Common myeloid progenitor, CD34-positive (primary cell): ENCODE measurements around the gene STK17B.
"Not testable (repeated sequence)": the region's sequence is repeated elsewhere in the genome, so short reads cannot be mapped to it uniquely, and the experiment has no call there.

Experiments used
- CTCF ChIA-PET: fragments of 350-600 bp; sonication (Branson Sonifier 250); formaldehyde crosslinking; loops from one replicate; lab custom pipeline; 2021; ENCODE audit warnings: antibody characterized with exemption; lab: Charles Lee
- POLR2A ChIA-PET: fragments of 350-600 bp; sonication (Branson Sonifier 250); formaldehyde crosslinking; loops from one replicate; lab custom pipeline; 2021; ENCODE audit warnings: antibody characterized with exemption; lab: Charles Lee
- DNase-seq, 3 donors: peaks; one replicate each; pipeline versions ENCODE4 v3.0.0 to v3.0.0-alpha.2; 2013
- H3K27ac ChIP-seq, 2 experiments: 1 replicate in 1 of 2; 2 replicates in 1 of 2; pipeline ENCODE4 v1.7.0; 2013; ENCODE audit warnings: inconsistent platforms in 2 of 2, low read length in 2 of 2, mild to moderate bottlenecking in 2 of 2, low read depth in 1 of 2, moderate library complexity in 1 of 2; ENCODE audit not compliant: severe bottlenecking in 2 of 2, insufficient read depth in 1 of 2, poor library complexity in 1 of 2
- H3K27me3 ChIP-seq, 5 experiments: replicated peaks in 2 of 5; 1 replicate in 3 of 5; 2 replicates in 2 of 5; pipeline versions ENCODE4 v1.6.1 to v1.7.0; 2013; ENCODE audit warnings: low read length in 4 of 5, mild to moderate bottlenecking in 2 of 5, moderate library complexity in 2 of 5, inconsistent platforms in 1 of 5; ENCODE audit not compliant: insufficient read depth in 5 of 5, control insufficient read depth in 4 of 5
- H3K36me3 ChIP-seq, 4 experiments: 1 replicate in 2 of 4; 2 replicates in 2 of 4; pipeline versions ENCODE4 v1.6.1 to v1.7.0; 2013; ENCODE audit warnings: low read length in 3 of 4, control low read depth in 1 of 4, mild to moderate bottlenecking in 1 of 4; ENCODE audit not compliant: control insufficient read depth in 4 of 4, insufficient read depth in 4 of 4
- H3K4me1 ChIP-seq, 4 experiments: 1 replicate in 3 of 4; 2 replicates in 1 of 4; pipeline versions ENCODE4 v1.6.1 to v1.7.1; 2013; ENCODE audit warnings: low read length in 3 of 4, mild to moderate bottlenecking in 3 of 4, control low read depth in 1 of 4, inconsistent platforms in 1 of 4, moderate library complexity in 1 of 4; ENCODE audit not compliant: control insufficient read depth in 4 of 4, insufficient read depth in 4 of 4; ENCODE audit errors: control extremely low read depth in 1 of 4
- H3K4me3 ChIP-seq, 7 experiments: 1 replicate in 4 of 7; 2 replicates in 3 of 7; pipeline versions ENCODE4 v1.5.1 to v1.7.0; 2013; ENCODE audit warnings: mild to moderate bottlenecking in 7 of 7, low read length in 6 of 7, moderate library complexity in 6 of 7, inconsistent platforms in 2 of 7, low read depth in 2 of 7, control low read depth in 1 of 7; ENCODE audit not compliant: insufficient read depth in 4 of 7, control insufficient read depth in 1 of 7; ENCODE audit errors: extremely low read depth in 1 of 7
- H3K9me3 ChIP-seq, 5 experiments: 1 replicate in 4 of 5; 2 replicates in 1 of 5; pipeline versions ENCODE4 v1.6.1 to v1.7.1; 2013; ENCODE audit warnings: low read length in 4 of 5, mild to moderate bottlenecking in 2 of 5, inconsistent platforms in 1 of 5, low read depth in 1 of 5, moderate library complexity in 1 of 5; ENCODE audit not compliant: control insufficient read depth in 4 of 5, insufficient read depth in 2 of 5; ENCODE audit errors: control extremely low read depth in 1 of 5
- WGBS: methylation state at CpG from one replicate; pipeline ENCODE4 v1.1.5; 2013; ENCODE audit not compliant: insufficient coverage; 5-methylcytosine and 5-hydroxymethylcytosine counted together

STK17B gene

GRCh38 chr2:196101325-196101991 lies 69.9 kb downstream of the STK17B start:
- H3K27ac ChIP-seq = no peak overlapping the region
- H3K36me3 ChIP-seq = no peaks in the 10 kb centered on the region
- H3K4me3 ChIP-seq = no peak overlapping the region
- H3K27me3 ChIP-seq = no peaks in the 10 kb centered on the region
- DNase-seq = peak; percentile 27 to 78 (median 64)
- H3K9me3 ChIP-seq = no peaks in the 10 kb centered on the region
- 44% methylated on average over 3 of the region's 6 CpGs for WGBS
- POLR2A ChIA-PET = no interaction called here
- H3K4me1 ChIP-seq = peaks cover 2 to 32% (median 19%) of the 10 kb centered on the region in 4 experiments
- CTCF ChIA-PET = interaction anchor here (1.0 to 1.3 kb wide), 4 partner anchors 18 to 158 kb away, joined by 3 to 4 read pairs (median 4); no protein-coding TSS in a partner anchor

GRCh38 chr2:196099916-196100315 lies 71.5 kb downstream of the STK17B start:
- WGBS = 87% methylated on average over 3 of the region's 3 CpGs
- Histone ChIP-seq H3K27me3 (no peaks in the 10 kb centered on the region), H3K4me1 (peaks cover 0 to 17% (median 9%) of the 10 kb centered on the region in 4 experiments), H3K9me3 (no peaks in the 10 kb centered on the region), H3K36me3 (no peaks in the 10 kb centered on the region), H3K4me3 (no peak overlapping the region), H3K27ac (no peak overlapping the region)
- CTCF ChIA-PET = interaction anchor here (1.3 kb wide), 1 partner anchor 160 kb away, joined by 4 read pairs; no protein-coding TSS in a partner anchor
- DNase-seq = peak in 1 of 3 donors; percentile 14
- POLR2A ChIA-PET = no interaction called here

GRCh38 chr2:196097864-196098660 lies 73.3 kb downstream of the STK17B start:
- Histone ChIP-seq H3K9me3 (no peaks in the 10 kb centered on the region), H3K27me3 (no peaks in the 10 kb centered on the region), H3K4me1 (peaks cover 0 to 17% (median 8%) of the 10 kb centered on the region in 4 experiments), H3K27ac (no peak overlapping the region), H3K4me3 (no peak overlapping the region), H3K36me3 (no peaks in the 10 kb centered on the region)
- DNase-seq = peak in 1 of 3 donors; percentile 20
- 100% methylated on average over 2 of the region's 6 CpGs for WGBS
- CTCF ChIA-PET = interaction anchor here (0.7 to 2.4 kb wide), 7 partner anchors 10 to 122 kb away, joined by 3 to 11 read pairs (median 3); partner anchors contain the start of gene DNAH7
- POLR2A ChIA-PET = no interaction called here

GRCh38 chr2:196096982-196097745 lies 74.2 kb downstream of the STK17B start:
- Histone ChIP-seq H3K4me3 (no peak overlapping the region), H3K9me3 (no peaks in the 10 kb centered on the region), H3K27me3 (no peaks in the 10 kb centered on the region), H3K4me1 (peaks cover 0 to 17% (median 8%) of the 10 kb centered on the region in 4 experiments), H3K36me3 (no peaks in the 10 kb centered on the region), H3K27ac (no peak overlapping the region)
- WGBS = 100% methylated on average over 1 of the region's 5 CpGs
- DNase-seq = no peak
- POLR2A ChIA-PET = no interaction called here
- CTCF ChIA-PET = interaction anchor here (0.8 to 2.4 kb wide), 5 partner anchors 11 to 18 kb away, joined by 3 to 11 read pairs (median 3); no protein-coding TSS in a partner anchor

DNA sequence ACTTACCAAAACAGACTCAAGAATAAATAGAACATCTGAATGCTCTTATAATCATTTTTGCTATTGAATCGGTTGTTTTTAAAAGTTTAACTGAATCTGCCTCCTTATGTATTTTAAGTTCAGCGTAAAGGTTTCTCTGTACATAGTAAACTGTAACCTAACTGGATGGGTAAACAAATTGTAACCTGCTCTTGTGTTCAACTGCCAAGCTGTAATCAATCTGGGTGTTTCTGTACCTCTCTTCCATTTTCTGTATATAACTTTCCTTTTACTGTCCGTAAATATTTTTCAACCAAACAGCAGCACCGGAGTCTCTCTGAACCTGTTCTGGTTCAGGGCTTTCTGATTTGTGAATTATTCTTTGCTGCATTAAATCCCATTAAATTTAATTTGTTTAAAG lies 75.1 kb downstream of the STK17B start:
- Histone ChIP-seq H3K27ac (no peak overlapping the region), H3K27me3 (no peaks in the 10 kb centered on the region), H3K4me3 (no peak overlapping the region), H3K36me3 (no peaks in the 10 kb centered on the region), H3K9me3 (no peaks in the 10 kb centered on the region), H3K4me1 (peaks cover 0 to 10% (median 3%) of the 10 kb centered on the region in 4 experiments)
- no peak for DNase-seq
- POLR2A ChIA-PET = no interaction called here
- WGBS = no CpG with 5 or more reads among the region's 4 CpGs
- CTCF ChIA-PET = interaction anchor here (0.8 to 2.4 kb wide), 4 partner anchors 10 to 29 kb away, joined by 3 to 11 read pairs (median 5); no protein-coding TSS in a partner anchor

DNA sequence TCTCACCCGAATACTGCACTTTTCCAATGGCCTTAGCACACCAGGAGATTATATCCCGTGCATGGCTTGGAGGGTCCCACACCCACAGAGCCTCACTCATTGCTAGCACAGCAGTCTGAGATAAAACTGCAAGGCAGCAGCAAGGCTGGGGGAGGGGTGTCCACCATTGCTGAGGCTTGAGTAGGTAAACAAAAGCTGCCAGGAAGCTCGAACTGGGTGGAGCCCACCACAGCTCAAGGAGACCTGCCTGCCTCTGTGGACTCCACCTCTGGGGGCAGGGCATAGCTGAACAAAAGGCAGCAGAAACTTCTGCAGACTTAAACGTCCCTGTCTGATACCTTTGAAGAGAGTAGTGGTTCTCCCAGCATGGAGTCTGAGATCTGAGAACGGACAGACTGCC lies 81.9 kb downstream of the STK17B start:
- H3K9me3 ChIP-seq, POLR2A ChIA-PET, H3K4me3 ChIP-seq, DNase-seq, H3K27me3 ChIP-seq, H3K4me1 ChIP-seq, H3K36me3 ChIP-seq, H3K27ac ChIP-seq: not testable (repeated sequence)
- WGBS = 100% methylated on average over 3 of the region's 5 CpGs
- CTCF ChIA-PET = interaction anchor here (0.9 to 1.1 kb wide), 2 partner anchors 10 to 423 kb away, joined by 3 to 4 read pairs; no protein-coding TSS in a partner anchor
